ENCODE measurements around the gene TDRD15.

TDRD15 gene

GRCh38 chr2:21175895-21176646 is 52.3 kb downstream of the TDRD15 start:
- no peak overlapping the region for H3K9ac ChIP-seq (ENCODE audit: low read length)
- no peaks in the 10 kb centered on the region for H3F3A ChIP-seq (ENCODE audit: insufficient read depth, low read length)
- no peaks in the 10 kb centered on the region for H3K27me3 ChIP-seq (replicated peaks; ENCODE audit: insufficient read depth, low read length)
- no peak overlapping the region for H2AFZ ChIP-seq (ENCODE audit: low read length)
- H3K4me1 ChIP-seq (ENCODE audit: low read length) = no peaks in the 10 kb centered on the region
- no peak overlapping the region for H3K4me3 ChIP-seq (ENCODE audit: low read length)
- no peaks in the 10 kb centered on the region for H3K9me3 ChIP-seq (replicated peaks; ENCODE audit: insufficient read depth, low read length)
- H3K79me2 ChIP-seq (ENCODE audit: low read length) = no peaks in the 10 kb centered on the region
- peak; percentile 7 for DNase-seq
- TF ChIP-seq EZH2 (optimal IDR thresholded peaks at IDR 0.05; ENCODE audit: low read depth, low read length) (no peak), EZH2phosphoT487 (IDR thresholded peaks at IDR 0.05; ENCODE audit: low read length) (no peak), CTCF (IDR thresholded peaks at IDR 0.05; ENCODE audit: low read length) (peak; percentile 19)
- H3K9me2 ChIP-seq (replicated peaks; ENCODE audit: insufficient read depth, low read length) = no peaks in the 10 kb centered on the region
- no peaks in the 10 kb centered on the region for H3K36me3 ChIP-seq (replicated peaks; ENCODE audit: insufficient read depth, low read length)
- H3K27ac ChIP-seq (ENCODE audit: low read length) = no peak overlapping the region
- H3K4me2 ChIP-seq (ENCODE audit: low read depth, low read length) = no peak overlapping the region
- no peaks in the 10 kb centered on the region for H4K20me1 ChIP-seq (ENCODE audit: insufficient read depth, low read length)

- no peak overlapping the region for H2AFZ ChIP-seq (ENCODE audit: low read length)
- H3F3A ChIP-seq (ENCODE audit: insufficient read depth, low read length) = no peaks in the 10 kb centered on the region
- no peaks in the 10 kb centered on the region for H3K9me2 ChIP-seq (replicated peaks; ENCODE audit: insufficient read depth, low read length)
- H3K9ac ChIP-seq (ENCODE audit: low read length) = no peak overlapping the region
- H3K27me3 ChIP-seq (replicated peaks; ENCODE audit: insufficient read depth, low read length) = no peaks in the 10 kb centered on the region
- no peak for DNase-seq
- no peak overlapping the region for H3K4me2 ChIP-seq (ENCODE audit: low read depth, low read length)
- no peak overlapping the region for H3K27ac ChIP-seq (ENCODE audit: low read length)
- no peaks in the 10 kb centered on the region for H3K9me3 ChIP-seq (replicated peaks; ENCODE audit: insufficient read depth, low read length)
- H3K4me1 ChIP-seq (ENCODE audit: low read length) = no peaks in the 10 kb centered on the region
- no peaks in the 10 kb centered on the region for H3K79me2 ChIP-seq (ENCODE audit: low read length)
- no peak overlapping the region for H3K4me3 ChIP-seq (ENCODE audit: low read length)
- H3K36me3 ChIP-seq (replicated peaks; ENCODE audit: insufficient read depth, low read length) = no peaks in the 10 kb centered on the region
- TF ChIP-seq EZH2phosphoT487 (IDR thresholded peaks at IDR 0.05; ENCODE audit: low read length) (no peak), EZH2 (optimal IDR thresholded peaks at IDR 0.05; ENCODE audit: low read depth, low read length) (no peak), CTCF (IDR thresholded peaks at IDR 0.05; ENCODE audit: low read length) (no peak)
- H4K20me1 ChIP-seq (ENCODE audit: insufficient read depth, low read length) = no peaks in the 10 kb centered on the region
Observed at GRCh38 chr2:21181957-21182356, 58.2 kb downstream of the TDRD15 start.

- Histone ChIP-seq H3K4me2 (ENCODE audit: low read depth, low read length) (no peak overlapping the region), H3K27ac (ENCODE audit: low read length) (no peak overlapping the region), H4K20me1 (ENCODE audit: insufficient read depth, low read length) (no peaks in the 10 kb centered on the region), H3K9ac (ENCODE audit: low read length) (no peak overlapping the region), H3K4me3 (ENCODE audit: low read length) (no peak overlapping the region), H3K9me2 (replicated peaks; ENCODE audit: insufficient read depth, low read length) (no peaks in the 10 kb centered on the region), H3K79me2 (ENCODE audit: low read length) (no peaks in the 10 kb centered on the region), H2AFZ (ENCODE audit: low read length) (no peak overlapping the region), H3K36me3 (replicated peaks; ENCODE audit: insufficient read depth, low read length) (no peaks in the 10 kb centered on the region), H3K27me3 (replicated peaks; ENCODE audit: insufficient read depth, low read length) (no peaks in the 10 kb centered on the region), H3K9me3 (replicated peaks; ENCODE audit: insufficient read depth, low read length) (no peaks in the 10 kb centered on the region), H3K4me1 (ENCODE audit: low read length) (no peaks in the 10 kb centered on the region), H3F3A (ENCODE audit: insufficient read depth, low read length) (no peaks in the 10 kb centered on the region)
- no peak for DNase-seq
- TF ChIP-seq EZH2phosphoT487 (IDR thresholded peaks at IDR 0.05; ENCODE audit: low read length) = no peak
Observed at GRCh38 chr2:21183306-21183705, 59.5 kb downstream of the TDRD15 start.

GRCh38 chr2:21183726-21184125 is 60.0 kb downstream of the TDRD15 start:
- H3F3A ChIP-seq (ENCODE audit: insufficient read depth, low read length) = no peaks in the 10 kb centered on the region
- DNase-seq = no peak
- H3K9me2 ChIP-seq (replicated peaks; ENCODE audit: insufficient read depth, low read length) = no peaks in the 10 kb centered on the region
- no peak for TF ChIP-seq EZH2phosphoT487 (IDR thresholded peaks at IDR 0.05; ENCODE audit: low read length)
- TF ChIP-seq CTCF (IDR thresholded peaks at IDR 0.05; ENCODE audit: low read length) = no peak
- no peak for TF ChIP-seq EZH2 (optimal IDR thresholded peaks at IDR 0.05; ENCODE audit: low read depth, low read length)
- no peaks in the 10 kb centered on the region for H3K27me3 ChIP-seq (replicated peaks; ENCODE audit: insufficient read depth, low read length)
- no peaks in the 10 kb centered on the region for H3K4me1 ChIP-seq (ENCODE audit: low read length)
- no peaks in the 10 kb centered on the region for H4K20me1 ChIP-seq (ENCODE audit: insufficient read depth, low read length)
- H3K9me3 ChIP-seq (replicated peaks; ENCODE audit: insufficient read depth, low read length) = no peaks in the 10 kb centered on the region
- no peak overlapping the region for H3K4me2 ChIP-seq (ENCODE audit: low read depth, low read length)
- no peak overlapping the region for H2AFZ ChIP-seq (ENCODE audit: low read length)
- H3K27ac ChIP-seq (ENCODE audit: low read length) = no peak overlapping the region
- no peaks in the 10 kb centered on the region for H3K36me3 ChIP-seq (replicated peaks; ENCODE audit: insufficient read depth, low read length)
- H3K4me3 ChIP-seq (ENCODE audit: low read length) = no peak overlapping the region
- no peak overlapping the region for H3K9ac ChIP-seq (ENCODE audit: low read length)
- no peaks in the 10 kb centered on the region for H3K79me2 ChIP-seq (ENCODE audit: low read length)
